ENCODE data around the gene CCL26. TPM values are rescaled to one million over a fixed set of nuclear protein-coding genes. Genes with fewer than 3 reads are reported as not detected.

The CCL26 gene
- total RNA-seq, 2 experiments from 2014 or later: not detected

DNA sequence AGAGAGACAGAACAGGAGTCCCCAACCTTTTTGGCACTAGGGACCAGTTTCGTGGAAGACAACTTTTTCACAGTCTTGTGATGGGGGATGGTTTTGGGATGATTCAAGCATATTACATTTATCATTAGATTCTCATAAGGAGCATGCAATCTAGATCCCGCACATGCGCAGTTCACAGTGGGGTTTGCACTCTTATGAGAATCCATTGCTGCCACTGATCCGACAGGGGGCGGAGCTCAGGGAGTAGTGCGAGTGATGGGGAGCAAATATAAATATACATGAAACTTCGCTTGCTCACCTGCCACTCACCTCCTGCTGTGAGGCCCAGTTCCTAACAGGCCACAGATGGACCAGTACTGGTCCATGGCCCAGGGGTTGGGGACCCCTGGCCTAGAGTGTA lies 14.2 kb downstream of the CCL26 start:
- CTCF ChIA-PET: interaction anchor here (0.6 kb wide), 1 partner anchor 1140 kb away, joined by 3 read pairs; no protein-coding TSS in a partner anchor
- Mint-ChIP-seq H3K4me3 (no peak overlapping the region), H3K36me3 (ENCODE audit: low read depth) (no peaks in the 10 kb centered on the region), H3K27ac (no peak overlapping the region), H3K27me3 (no peaks in the 10 kb centered on the region), H3K4me1 (ENCODE audit: low read depth) (peaks cover 3% of the 10 kb centered on the region), H3K9me3 (no peaks in the 10 kb centered on the region)
- ATAC-seq (ENCODE audit: poor library complexity) (no peak), DNase-seq (no peak)
- Histone ChIP-seq H3K4me3 (ENCODE audit: low read length) (no peak overlapping the region), H3K4me1 (ENCODE audit: insufficient read depth, low read length) (no peaks in the 10 kb centered on the region), H3K27ac (ENCODE audit: low read depth in 1 of 2, low read length in 2 of 2) (no peak overlapping the region), H3K27me3 (ENCODE audit: control insufficient read depth in 1 of 2, insufficient read depth in 2 of 2, low read length in 2 of 2) (no peaks in the 10 kb centered on the region), H3K9me3 (ENCODE audit: control insufficient read depth in 1 of 2, insufficient read depth in 1 of 2, low read length in 2 of 2) (no peaks in the 10 kb centered on the region), H3K36me3 (ENCODE audit: insufficient read depth, low read length) (no peaks in the 10 kb centered on the region)
- intact Hi-C loops (cut with DNase I, micrococcal nuclease): no loop called here
- POLR2A ChIA-PET: no interaction called here
- TF ChIP-seq, protein P1, sequence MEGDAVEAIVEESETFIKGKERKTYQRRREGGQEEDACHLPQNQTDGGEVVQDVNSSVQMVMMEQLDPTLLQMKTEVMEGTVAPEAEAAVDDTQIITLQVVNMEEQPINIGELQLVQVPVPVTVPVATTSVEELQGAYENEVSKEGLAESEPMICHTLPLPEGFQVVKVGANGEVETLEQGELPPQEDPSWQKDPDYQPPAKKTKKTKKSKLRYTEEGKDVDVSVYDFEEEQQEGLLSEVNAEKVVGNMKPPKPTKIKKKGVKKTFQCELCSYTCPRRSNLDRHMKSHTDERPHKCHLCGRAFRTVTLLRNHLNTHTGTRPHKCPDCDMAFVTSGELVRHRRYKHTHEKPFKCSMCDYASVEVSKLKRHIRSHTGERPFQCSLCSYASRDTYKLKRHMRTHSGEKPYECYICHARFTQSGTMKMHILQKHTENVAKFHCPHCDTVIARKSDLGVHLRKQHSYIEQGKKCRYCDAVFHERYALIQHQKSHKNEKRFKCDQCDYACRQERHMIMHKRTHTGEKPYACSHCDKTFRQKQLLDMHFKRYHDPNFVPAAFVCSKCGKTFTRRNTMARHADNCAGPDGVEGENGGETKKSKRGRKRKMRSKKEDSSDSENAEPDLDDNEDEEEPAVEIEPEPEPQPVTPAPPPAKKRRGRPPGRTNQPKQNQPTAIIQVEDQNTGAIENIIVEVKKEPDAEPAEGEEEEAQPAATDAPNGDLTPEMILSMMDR (IDR thresholded peaks at IDR 0.05): no peak

DNA sequence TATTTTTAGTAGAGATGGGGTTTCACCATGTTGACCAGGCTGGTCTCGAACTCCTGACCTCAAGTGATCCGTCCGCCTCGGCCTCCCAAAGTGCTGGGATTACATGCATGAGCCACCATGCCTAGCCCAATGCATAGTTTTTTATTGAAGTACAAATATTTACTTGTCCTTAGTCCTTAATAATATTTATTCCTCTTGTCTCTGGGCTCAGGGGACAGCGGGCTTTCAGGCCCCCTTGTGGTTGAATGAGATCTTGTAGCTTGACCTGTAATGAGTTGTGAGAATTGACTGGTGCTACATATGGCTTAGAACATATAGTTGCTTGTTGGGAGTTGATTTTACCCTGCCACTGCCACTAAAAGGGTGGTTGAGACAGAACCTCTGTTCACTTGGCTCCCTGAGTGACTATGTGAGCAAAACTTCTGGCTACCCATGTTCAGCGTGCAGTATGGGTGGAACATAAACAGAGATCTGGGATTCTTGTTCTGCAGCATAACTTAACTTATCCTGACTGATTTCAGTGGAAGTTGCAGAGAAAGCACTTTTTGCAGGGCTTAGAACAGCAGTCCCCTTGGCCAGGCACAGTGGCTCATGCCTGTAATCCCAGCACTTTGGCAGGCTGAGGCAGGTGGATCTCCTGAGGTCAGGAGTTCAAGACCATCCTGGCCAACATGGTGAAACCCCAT lies 14.9 kb downstream of the CCL26 start:
- CTCF ChIA-PET: no interaction called here
- peak in 3 of 14 experiments; percentile 16 to 34 (median 28) for DNase-seq

DNA sequence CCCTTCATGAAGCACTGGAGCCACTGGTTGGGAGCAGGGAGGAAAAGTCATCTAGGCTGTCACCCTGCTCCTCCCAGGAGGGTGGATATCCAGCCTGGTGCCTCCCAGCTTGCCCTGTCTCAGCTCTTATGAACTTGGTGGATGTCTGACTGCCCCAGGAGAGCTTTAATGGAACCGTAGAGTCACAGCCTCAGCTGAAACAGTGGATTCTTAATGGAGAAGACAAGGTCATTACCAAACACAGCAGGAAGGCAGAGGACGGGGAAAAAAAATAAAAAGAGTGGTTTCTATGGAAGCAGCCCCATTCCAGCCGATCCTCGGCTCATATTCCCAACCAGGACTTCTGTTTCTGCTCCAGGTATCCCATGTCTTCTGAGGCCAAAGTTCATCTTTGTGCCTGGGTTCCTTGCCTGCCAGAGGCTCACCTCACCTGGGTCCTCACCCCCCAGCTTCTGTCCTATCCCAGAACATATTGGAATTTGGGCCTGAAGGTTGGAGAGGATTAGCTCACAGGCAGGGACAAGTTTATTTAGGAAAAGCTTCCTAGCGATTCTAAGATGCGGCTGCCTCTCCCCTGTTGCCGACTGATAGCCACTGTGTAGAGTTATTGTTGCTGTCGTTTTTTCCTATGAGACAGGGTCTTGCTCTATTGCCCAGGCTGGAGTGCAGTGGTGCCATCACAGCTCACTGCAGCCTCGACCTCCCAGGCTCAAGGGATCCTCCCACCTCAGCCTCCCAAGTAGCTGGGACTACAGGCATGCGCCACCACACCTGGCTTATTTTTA lies 15.6 kb downstream of the CCL26 start:
- H3K4me1 Mint-ChIP-seq (ENCODE audit: low read depth): no peaks in the 10 kb centered on the region
- Histone ChIP-seq H3K27ac (ENCODE audit: low read depth in 1 of 2, low read length in 2 of 2) (no peak overlapping the region), H3K4me3 (ENCODE audit: low read length) (no peak overlapping the region), H3K9me3 (ENCODE audit: control insufficient read depth in 1 of 2, insufficient read depth in 1 of 2, low read length in 2 of 2) (no peaks in the 10 kb centered on the region), H3K27me3 (ENCODE audit: control insufficient read depth in 1 of 2, insufficient read depth in 2 of 2, low read length in 2 of 2) (no peaks in the 10 kb centered on the region), H3K36me3 (ENCODE audit: insufficient read depth, low read length) (no peaks in the 10 kb centered on the region), H3K4me1 (ENCODE audit: insufficient read depth, low read length) (no peaks in the 10 kb centered on the region)
- POLR2A ChIA-PET: no interaction called here
- TF ChIP-seq, protein P1 (IDR thresholded peaks at IDR 0.05): no peak
- no peak overlapping the region for H3K4me3 Mint-ChIP-seq
- intact Hi-C loops (cut with DNase I, micrococcal nuclease): no loop called here
- no peak overlapping the region for H3K27ac Mint-ChIP-seq
- ATAC-seq (ENCODE audit: poor library complexity) (no peak), DNase-seq (no peak)
- no peaks in the 10 kb centered on the region for H3K27me3 Mint-ChIP-seq
- CTCF ChIA-PET: no interaction called here
- H3K36me3 Mint-ChIP-seq (ENCODE audit: low read depth): no peaks in the 10 kb centered on the region
- no peaks in the 10 kb centered on the region for H3K9me3 Mint-ChIP-seq

More for the DNA sequence above, 14.9 kb downstream of the CCL26 start:
- intact Hi-C loops (cut with DNase I, micrococcal nuclease): no loop called here
- POLR2A ChIA-PET: no interaction called here
- Histone ChIP-seq H3K4me3 (ENCODE audit: low read length) (no peak overlapping the region), H3K4me1 (ENCODE audit: insufficient read depth, low read length) (no peaks in the 10 kb centered on the region), H3K9me3 (ENCODE audit: control insufficient read depth in 1 of 2, insufficient read depth in 1 of 2, low read length in 2 of 2) (no peaks in the 10 kb centered on the region), H3K36me3 (ENCODE audit: insufficient read depth, low read length) (no peaks in the 10 kb centered on the region), H3K27me3 (ENCODE audit: control insufficient read depth in 1 of 2, insufficient read depth in 2 of 2, low read length in 2 of 2) (no peaks in the 10 kb centered on the region), H3K27ac (ENCODE audit: low read depth in 1 of 2, low read length in 2 of 2) (no peak overlapping the region)
- H3K4me3 Mint-ChIP-seq: no peak overlapping the region
- H3K36me3 Mint-ChIP-seq (ENCODE audit: low read depth): no peaks in the 10 kb centered on the region
- no peaks in the 10 kb centered on the region for H3K27me3 Mint-ChIP-seq
- H3K9me3 Mint-ChIP-seq: no peaks in the 10 kb centered on the region
- peaks cover under 1% of the 10 kb centered on the region for H3K4me1 Mint-ChIP-seq (ENCODE audit: low read depth)
- no peak for ATAC-seq (ENCODE audit: poor library complexity)
- TF ChIP-seq, protein P1 (IDR thresholded peaks at IDR 0.05): no peak
- H3K27ac Mint-ChIP-seq: no peak overlapping the region
